Neural progenitor cell (in vitro differentiated cells): ENCODE data around the gene FAHD1. TPM values are rescaled to one million over a fixed set of nuclear protein-coding genes. Genes with fewer than 3 reads are reported as not detected.

Experiments used
- DNase-seq: peaks from one replicate; pipeline ENCODE4 v3.0.0-alpha.2; 2016; ENCODE audit warnings: low spot score
- H2AFZ ChIP-seq: fragments of 200-600 bp; sonication (generic); replicated peaks from 2 replicates; pipeline ENCODE4 v1.6.1; 2016; ENCODE audit warnings: antibody characterized with exemption
- H3F3A ChIP-seq: fragments of 200-600 bp; sonication (generic); 2 replicates; pipeline ENCODE4 v1.6.1; 2016; ENCODE audit warnings: antibody characterized with exemption, low read depth
- H3K27ac ChIP-seq: fragments of 200-600 bp; sonication (generic); 2 replicates; pipeline ENCODE4 v1.5.1; 2016; ENCODE audit warnings: mild to moderate bottlenecking
- H3K27me3 ChIP-seq: fragments of 200-600 bp; sonication (generic); 2 replicates; pipeline ENCODE4 v1.6.1; 2016; ENCODE audit warnings: mild to moderate bottlenecking, moderate library complexity
- H3K36me3 ChIP-seq: fragments of 200-600 bp; sonication (generic); 2 replicates; pipeline ENCODE4 v1.5.1; 2016
- H3K4me1 ChIP-seq: fragments of 200-600 bp; sonication (generic); 2 replicates; pipeline ENCODE4 v1.6.1; 2016; ENCODE audit warnings: mixed run types
- H3K4me2 ChIP-seq: fragments of 200-600 bp; sonication (generic); 2 replicates; pipeline ENCODE4 v1.6.1; 2016
- H3K4me3 ChIP-seq: fragments of 200-600 bp; sonication (generic); 2 replicates; pipeline ENCODE4 v1.5.1; 2016
- H3K79me2 ChIP-seq: fragments of 200-600 bp; sonication (generic); 2 replicates; pipeline ENCODE4 v1.6.1; 2016; ENCODE audit warnings: low read depth
- H3K9ac ChIP-seq: fragments of 200-600 bp; sonication (generic); 2 replicates; pipeline ENCODE4 v1.6.1; 2016
- H3K9me3 ChIP-seq: fragments of 200-600 bp; sonication (generic); 2 replicates; pipeline ENCODE4 v1.5.1; 2016; ENCODE audit warnings: low read depth
- H4K20me1 ChIP-seq: fragments of 200-600 bp; sonication (generic); 2 replicates; pipeline ENCODE4 v1.6.1; 2016; ENCODE audit warnings: low read depth
- H3K27ac Mint-ChIP-seq: 3 replicates; pipeline ENCODE4 v1.8.0; 2021; ENCODE audit warnings: mixed read lengths
- H3K27me3 Mint-ChIP-seq: 2 replicates; pipeline ENCODE4 v1.8.0; 2022; ENCODE audit warnings: low read depth, mild to moderate bottlenecking, inconsistent platforms, moderate library complexity, mixed read lengths; ENCODE audit not compliant: insufficient read depth
- H3K36me3 Mint-ChIP-seq: 3 replicates; pipeline ENCODE4 v1.8.0; 2021; ENCODE audit warnings: mixed read lengths
- H3K4me1 Mint-ChIP-seq: 3 replicates; pipeline ENCODE4 v1.8.0; 2021; ENCODE audit warnings: mixed read lengths
- H3K4me3 Mint-ChIP-seq: 3 replicates; pipeline ENCODE4 v1.8.0; 2021; ENCODE audit warnings: mild to moderate bottlenecking, moderate library complexity, mixed read lengths
- H3K9me3 Mint-ChIP-seq: 3 replicates; pipeline ENCODE4 v1.8.0; 2020; ENCODE audit warnings: mixed read lengths
- CTCF ChIP-seq: fragments of 200-600 bp; sonication (generic); IDR thresholded peaks from 2 replicates; pipeline ENCODE4 v1.5.1; 2017; ENCODE audit warnings: antibody characterized with exemption, mild to moderate bottlenecking
- EZH2 ChIP-seq: fragments of 200-600 bp; sonication (generic); IDR thresholded peaks from 2 replicates; pipeline ENCODE4 v1.6.1; 2017; ENCODE audit warnings: antibody characterized with exemption, mild to moderate bottlenecking, moderate library complexity
- EZH2phosphoT487 ChIP-seq: fragments of 200-600 bp; sonication (generic); IDR thresholded peaks from 2 replicates; pipeline ENCODE4 v1.6.1; 2017; ENCODE audit warnings: antibody characterized with exemption
- total RNA-seq: library from RNA; depleted of rRNA; stranded (reverse); fragments of >200 nt; gene quantifications from 2 replicates; pipeline ENCODE4 v1.2.3, GENCODE V29; 2015; ENCODE audit warnings: low replicate concordance

The FAHD1 gene
- total RNA-seq, 1 donor from 2014 or later = 21.6 TPM

- Mint-ChIP-seq H3K27me3 (no peaks in the 10 kb centered on the region), H3K27ac (no peak overlapping the region), H3K4me3 (no peak overlapping the region), H3K9me3 (no peaks in the 10 kb centered on the region), H3K36me3 (peaks cover 14% of the 10 kb centered on the region), H3K4me1 (no peaks in the 10 kb centered on the region)
- H3K9ac ChIP-seq = no peak overlapping the region
- no peak overlapping the region for H3K4me3 ChIP-seq
- no peaks in the 10 kb centered on the region for H3K27me3 ChIP-seq
- H3K36me3 ChIP-seq = no peaks in the 10 kb centered on the region
- H4K20me1 ChIP-seq = no peaks in the 10 kb centered on the region
- H3K4me2 ChIP-seq = no peak overlapping the region
- TF ChIP-seq CTCF (no peak), EZH2 (no peak), EZH2phosphoT487 (no peak)
- DNase-seq = no peak
- H3K27ac ChIP-seq = no peak overlapping the region
- peaks cover 4% of the 10 kb centered on the region for H3F3A ChIP-seq
- H3K9me3 ChIP-seq = no peaks in the 10 kb centered on the region
- H3K79me2 ChIP-seq = no peaks in the 10 kb centered on the region
- H3K4me1 ChIP-seq = no peaks in the 10 kb centered on the region
- H2AFZ ChIP-seq = no peak overlapping the region
These were observed 18.3 kb upstream of the FAHD1 start for GRCh38 chr16:1808691-1809090.

GRCh38 chr16:1809281-1809801 is 17.7 kb upstream of the FAHD1 start:
- Histone ChIP-seq H3K9me3 (no peaks in the 10 kb centered on the region), H3K4me3 (no peak overlapping the region), H3K27me3 (no peaks in the 10 kb centered on the region), H2AFZ (no peak overlapping the region), H3K4me1 (no peaks in the 10 kb centered on the region), H3F3A (peaks cover 5% of the 10 kb centered on the region), H3K36me3 (no peaks in the 10 kb centered on the region), H3K27ac (no peak overlapping the region), H3K4me2 (no peak overlapping the region), H4K20me1 (no peaks in the 10 kb centered on the region), H3K79me2 (no peaks in the 10 kb centered on the region), H3K9ac (no peak overlapping the region)
- Mint-ChIP-seq H3K4me3 (no peak overlapping the region), H3K9me3 (no peaks in the 10 kb centered on the region), H3K36me3 (peaks cover 14% of the 10 kb centered on the region), H3K27me3 (no peaks in the 10 kb centered on the region), H3K27ac (no peak overlapping the region), H3K4me1 (no peaks in the 10 kb centered on the region)
- DNase-seq = peak; percentile 52
- no peak for TF ChIP-seq EZH2phosphoT487
- no peak for TF ChIP-seq CTCF

GRCh38 chr16:1810106-1810505 is 16.9 kb upstream of the FAHD1 start:
- peaks cover 5% of the 10 kb centered on the region for H3F3A ChIP-seq
- Mint-ChIP-seq H3K27ac (no peak overlapping the region), H3K36me3 (peaks cover 14% of the 10 kb centered on the region), H3K4me1 (no peaks in the 10 kb centered on the region), H3K9me3 (no peaks in the 10 kb centered on the region), H3K27me3 (no peaks in the 10 kb centered on the region), H3K4me3 (no peak overlapping the region)
- no peaks in the 10 kb centered on the region for H3K9me3 ChIP-seq
- no peaks in the 10 kb centered on the region for H3K36me3 ChIP-seq
- no peak overlapping the region for H3K4me3 ChIP-seq
- DNase-seq = no peak
- no peak overlapping the region for H3K27ac ChIP-seq
- H3K27me3 ChIP-seq = no peaks in the 10 kb centered on the region
- H2AFZ ChIP-seq = no peak overlapping the region
- H3K4me1 ChIP-seq = no peaks in the 10 kb centered on the region
- H3K79me2 ChIP-seq = no peaks in the 10 kb centered on the region
- no peak overlapping the region for H3K4me2 ChIP-seq
- no peak overlapping the region for H3K9ac ChIP-seq
- no peaks in the 10 kb centered on the region for H4K20me1 ChIP-seq
- no peak for TF ChIP-seq CTCF
- TF ChIP-seq EZH2 = no peak
- TF ChIP-seq EZH2phosphoT487 = no peak
